Measurements from ENCODE around the gene CACNA1E. TPM values are rescaled to one million over a fixed set of nuclear protein-coding genes. Genes with fewer than 3 reads are reported as not detected.

CACNA1E gene
- total RNA-seq, 4 donors from 2014 or later = 0.03 to 0.15 TPM; not detected in 2

DNA sequence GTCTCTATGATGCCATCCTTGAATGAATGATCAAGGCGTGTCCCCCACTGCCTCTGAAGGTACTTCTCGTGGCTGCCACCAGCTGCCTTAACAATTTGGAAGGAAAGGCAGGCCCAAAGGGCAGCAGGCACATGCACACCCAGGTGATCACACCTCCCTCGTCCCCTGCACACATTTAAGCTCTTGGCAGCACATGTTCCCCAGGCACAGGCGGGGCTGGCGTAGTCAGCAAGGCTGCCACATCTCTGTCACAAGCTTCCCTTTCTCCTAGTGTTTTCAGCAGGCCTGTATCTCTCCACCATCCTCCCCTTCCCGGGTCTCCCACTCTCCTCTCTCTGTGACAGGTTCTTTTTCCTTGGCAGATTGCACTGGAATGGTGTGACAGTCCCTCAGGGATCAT is 111.9 kb downstream of the CACNA1E start:
- no peak overlapping the region for H3K4me3 ChIP-seq (ENCODE audit: low read depth, poor library complexity, severe bottlenecking)
- intact Hi-C loops (cut with DNase I; ENCODE audit: low total_unique reads) = no loop called here
- 51 to 53% methylated on average over 6 of the region's 6 CpGs for WGBS, 2 donors
- TF ChIP-seq POLR2A (IDR thresholded peaks at IDR 0.05) = no peak
- TF ChIP-seq, protein P1, sequence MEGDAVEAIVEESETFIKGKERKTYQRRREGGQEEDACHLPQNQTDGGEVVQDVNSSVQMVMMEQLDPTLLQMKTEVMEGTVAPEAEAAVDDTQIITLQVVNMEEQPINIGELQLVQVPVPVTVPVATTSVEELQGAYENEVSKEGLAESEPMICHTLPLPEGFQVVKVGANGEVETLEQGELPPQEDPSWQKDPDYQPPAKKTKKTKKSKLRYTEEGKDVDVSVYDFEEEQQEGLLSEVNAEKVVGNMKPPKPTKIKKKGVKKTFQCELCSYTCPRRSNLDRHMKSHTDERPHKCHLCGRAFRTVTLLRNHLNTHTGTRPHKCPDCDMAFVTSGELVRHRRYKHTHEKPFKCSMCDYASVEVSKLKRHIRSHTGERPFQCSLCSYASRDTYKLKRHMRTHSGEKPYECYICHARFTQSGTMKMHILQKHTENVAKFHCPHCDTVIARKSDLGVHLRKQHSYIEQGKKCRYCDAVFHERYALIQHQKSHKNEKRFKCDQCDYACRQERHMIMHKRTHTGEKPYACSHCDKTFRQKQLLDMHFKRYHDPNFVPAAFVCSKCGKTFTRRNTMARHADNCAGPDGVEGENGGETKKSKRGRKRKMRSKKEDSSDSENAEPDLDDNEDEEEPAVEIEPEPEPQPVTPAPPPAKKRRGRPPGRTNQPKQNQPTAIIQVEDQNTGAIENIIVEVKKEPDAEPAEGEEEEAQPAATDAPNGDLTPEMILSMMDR (IDR thresholded peaks at IDR 0.05) = no peak
- DNase-seq (ENCODE audit: low spot score in 2 of 2) = no peak

DNA sequence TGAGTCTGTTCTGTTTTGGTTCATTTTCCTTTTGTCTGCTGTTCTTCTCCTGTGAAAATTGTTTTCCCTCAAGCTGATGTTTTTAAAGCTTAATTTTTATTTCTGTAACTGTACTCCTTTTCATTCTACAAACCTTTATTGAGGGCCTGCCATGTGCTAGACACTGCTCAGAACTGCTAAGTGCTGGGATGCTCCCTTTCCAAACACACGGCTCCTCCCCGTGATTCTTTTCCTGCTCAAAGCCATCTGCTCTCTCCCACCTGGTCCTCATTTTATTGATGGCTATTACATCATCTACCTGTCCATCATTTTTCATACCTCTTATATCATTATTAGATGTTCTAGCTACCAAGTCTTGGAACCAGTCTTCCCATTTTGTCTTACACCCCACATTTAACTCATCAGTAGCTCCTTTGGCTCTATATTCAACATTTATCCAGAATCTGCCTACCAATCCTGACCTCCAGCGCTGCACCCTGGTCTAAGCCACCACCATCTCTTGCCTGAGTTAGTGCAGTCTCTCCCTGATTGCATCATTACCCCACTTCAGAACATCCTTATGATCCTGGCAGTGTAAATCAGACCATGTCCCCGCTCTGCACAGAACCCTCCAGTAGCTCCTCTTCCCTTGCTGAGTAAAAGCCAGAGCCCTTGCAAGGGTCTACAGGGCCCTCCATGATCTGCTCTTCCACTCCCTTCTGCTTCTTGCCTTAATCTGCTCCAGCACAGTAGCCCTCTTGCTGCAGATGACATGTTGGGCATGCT is 118.1 kb downstream of the CACNA1E start:
- DNase-seq (ENCODE audit: low spot score in 2 of 2) = no peak
- no peak overlapping the region for H3K4me3 ChIP-seq (ENCODE audit: low read depth, poor library complexity, severe bottlenecking)
- 77 to 85% methylated on average over 4 of the region's 4 CpGs for whole genome bisulfite sequencing, 2 donors
- TF ChIP-seq POLR2A (IDR thresholded peaks at IDR 0.05) = no peak
- TF ChIP-seq, protein P1 (IDR thresholded peaks at IDR 0.05) = no peak
- intact Hi-C loops (cut with DNase I; ENCODE audit: low total_unique reads) = no loop called here

DNA sequence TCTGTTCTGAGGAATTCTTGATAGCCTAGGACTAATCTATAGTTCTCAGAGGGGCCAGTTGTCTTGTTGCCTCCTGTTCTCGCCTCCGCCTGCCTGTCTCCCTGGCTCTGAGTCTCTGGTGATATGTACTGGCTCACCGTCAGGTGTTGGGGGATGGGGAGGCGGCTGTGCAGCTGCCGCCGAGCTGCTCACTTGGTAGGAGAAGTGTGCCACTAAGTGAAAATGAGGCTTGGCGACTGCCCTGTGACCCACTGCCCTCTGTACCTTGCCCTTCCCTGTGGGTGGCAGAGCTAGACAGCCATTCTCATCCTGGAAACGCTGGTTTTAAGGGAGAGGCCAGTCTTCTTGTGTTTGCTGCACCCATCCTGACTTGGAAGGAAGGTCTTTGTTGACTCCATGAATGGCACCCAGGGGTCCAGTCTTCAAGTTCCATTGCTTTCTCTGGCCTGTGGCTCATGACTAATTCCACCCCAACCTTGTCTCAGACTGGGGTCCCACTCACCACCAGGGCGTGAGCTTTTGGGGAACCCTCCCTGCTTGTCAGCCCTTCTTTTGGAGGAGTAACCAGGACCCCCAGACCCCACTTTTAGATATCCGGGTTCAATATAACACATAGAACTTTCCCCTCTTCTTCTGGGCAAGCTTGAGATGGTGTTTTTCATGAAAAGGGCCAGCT is 120.6 kb downstream of the CACNA1E start:
- no peak for TF ChIP-seq POLR2A (IDR thresholded peaks at IDR 0.05)
- TF ChIP-seq, protein P1 (IDR thresholded peaks at IDR 0.05) = no peak
- intact Hi-C loops (cut with DNase I; ENCODE audit: low total_unique reads) = no loop called here
- no peak for DNase-seq (ENCODE audit: low spot score in 2 of 2)
- WGBS, 2 donors = 86% methylated on average over 10 of the region's 10 CpGs
- H3K4me3 ChIP-seq (ENCODE audit: low read depth, poor library complexity, severe bottlenecking) = no peak overlapping the region

DNA sequence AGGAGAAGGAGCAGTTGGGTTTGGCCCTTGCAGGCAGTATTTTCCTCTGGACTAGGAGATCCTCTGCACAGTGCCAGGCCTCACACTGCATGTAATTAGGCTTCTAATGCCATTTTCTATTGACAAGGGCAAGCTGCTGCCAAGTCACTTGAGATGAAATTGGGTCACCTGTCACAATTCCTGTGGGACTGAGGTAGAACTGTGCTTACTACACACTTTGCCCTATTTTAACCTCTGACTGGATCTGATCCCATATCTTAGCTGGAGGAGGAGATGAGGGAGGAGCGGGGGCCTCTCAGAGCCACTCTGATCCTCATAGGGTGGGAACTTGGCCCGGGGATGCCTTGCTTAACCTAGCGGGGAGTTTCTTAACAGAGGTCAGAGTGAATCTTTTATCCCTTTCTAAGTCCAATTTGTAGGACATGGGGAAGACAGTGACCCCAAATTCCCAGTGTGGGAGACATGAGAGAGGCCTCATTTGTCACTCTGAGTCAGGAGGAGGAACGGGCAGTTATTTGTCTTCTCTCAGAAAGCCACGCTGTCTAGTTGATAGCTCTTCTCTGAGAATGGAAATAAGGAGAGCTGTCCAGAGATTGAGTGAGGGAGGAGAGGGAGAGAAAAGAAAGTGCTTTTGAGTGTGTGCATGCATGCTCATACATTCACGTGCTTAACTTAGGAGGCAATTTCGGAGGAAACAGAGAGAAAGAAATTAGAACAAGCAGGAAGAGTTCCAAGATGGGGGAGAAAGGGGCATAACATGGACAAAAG is 121.3 kb downstream of the CACNA1E start:
- WGBS, 2 donors = 77 to 84% methylated on average over 7 of the region's 7 CpGs
- intact Hi-C loops (cut with DNase I; ENCODE audit: low total_unique reads) = no loop called here
- TF ChIP-seq, protein P1 (IDR thresholded peaks at IDR 0.05) = no peak
- TF ChIP-seq POLR2A (IDR thresholded peaks at IDR 0.05) = no peak
- H3K4me3 ChIP-seq (ENCODE audit: low read depth, poor library complexity, severe bottlenecking) = no peak overlapping the region
- no peak for DNase-seq (ENCODE audit: low spot score in 2 of 2)

DNA sequence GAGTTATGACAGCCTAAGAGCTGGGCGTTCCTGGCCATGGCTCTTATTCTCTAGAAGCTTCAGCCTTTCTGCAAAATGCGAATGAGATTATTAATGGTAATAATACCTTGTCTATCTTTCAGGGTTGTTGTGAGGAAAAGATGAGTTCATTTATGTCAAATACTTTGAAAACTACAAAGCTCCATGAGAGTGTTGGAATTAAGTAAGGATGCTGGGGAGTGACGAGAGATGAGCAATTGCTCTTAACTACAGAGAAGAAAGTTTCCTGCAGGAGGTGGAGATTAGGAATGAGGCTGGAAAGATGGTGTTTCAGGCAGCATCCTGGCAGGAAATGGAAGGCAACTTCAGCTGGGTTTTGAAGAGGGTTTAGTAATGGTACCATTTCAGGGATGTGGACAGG is 124.2 kb downstream of the CACNA1E start:
- TF ChIP-seq, protein P1 (IDR thresholded peaks at IDR 0.05) = no peak
- TF ChIP-seq POLR2A (IDR thresholded peaks at IDR 0.05) = no peak
- H3K4me3 ChIP-seq (ENCODE audit: low read depth, poor library complexity, severe bottlenecking) = no peak overlapping the region
- DNase-seq (ENCODE audit: low spot score in 2 of 2) = no peak
- intact Hi-C loops (cut with DNase I; ENCODE audit: low total_unique reads) = no loop called here
- WGBS, 2 donors = 84 to 91% methylated on average over 3 of the region's 3 CpGs

Data from lower leg skin (tissue), 4 donors.